H4 (cell line): ENCODE data around the gene MYZAP. TPM values are rescaled to one million over a fixed set of nuclear protein-coding genes. Genes with fewer than 3 reads are reported as not detected.

Experiments used
- DNase-seq: peaks from one replicate; pipeline ENCODE4 v3.0.0-alpha.2; 2015; ENCODE audit warnings: low spot score
- total RNA-seq: library from RNA; depleted of rRNA; stranded (reverse); fragments of >200 nt; shearing (Covaris generic); gene quantifications from 2 replicates; pipeline ENCODE4 v1.2.3, GENCODE V29; 2014

MYZAP gene
- total RNA-seq, 1 experiment from 2014 or later = 1.5 TPM

GRCh38 chr15:57562196-57562769 lies 29.4 kb upstream of the MYZAP start:
- DNase-seq = no peak

- DNase-seq = no peak
These were observed 28.3 kb upstream of the MYZAP start for GRCh38 chr15:57563416-57563815.

GRCh38 chr15:57565311-57565710 lies 26.4 kb upstream of the MYZAP start:
- DNase-seq = no peak

GRCh38 chr15:57566834-57567233 lies 24.9 kb upstream of the MYZAP start:
- peak; percentile 28 for DNase-seq

- DNase-seq = no peak
These were observed 23.8 kb upstream of the MYZAP start for GRCh38 chr15:57567891-57568290.

GRCh38 chr15:57568299-57568698 lies 23.4 kb upstream of the MYZAP start:
- no peak for DNase-seq

- DNase-seq = no peak
These were observed 21.4 kb upstream of the MYZAP start for GRCh38 chr15:57570340-57570739.

- DNase-seq = peak; percentile 22
These were observed 20.7 kb upstream of the MYZAP start for GRCh38 chr15:57570994-57571393.

- DNase-seq = no peak
These were observed 20.0 kb upstream of the MYZAP start for GRCh38 chr15:57571725-57572124.

GRCh38 chr15:57572468-57572867 lies 19.2 kb upstream of the MYZAP start:
- no peak for DNase-seq

GRCh38 chr15:57573151-57573550 lies 18.6 kb upstream of the MYZAP start:
- DNase-seq = no peak

- no peak for DNase-seq
These were observed 16.3 kb upstream of the MYZAP start for GRCh38 chr15:57575363-57575762.

GRCh38 chr15:57578288-57578900 lies 13.3 kb upstream of the MYZAP start:
- DNase-seq = no peak

GRCh38 chr15:57580428-57580827 lies 11.3 kb upstream of the MYZAP start:
- no peak for DNase-seq

GRCh38 chr15:57580866-57581265 lies 10.8 kb upstream of the MYZAP start:
- no peak for DNase-seq

GRCh38 chr15:57582090-57582489 lies 9.6 kb upstream of the MYZAP start:
- no peak for DNase-seq

- no peak for DNase-seq
These were observed 8.4 kb upstream of the MYZAP start for GRCh38 chr15:57583282-57583681.

- DNase-seq = no peak
These were observed 8.0 kb upstream of the MYZAP start for GRCh38 chr15:57583720-57584119.

- DNase-seq = no peak
These were observed 4.9 kb upstream of the MYZAP start for GRCh38 chr15:57586661-57587424.

GRCh38 chr15:57589281-57589680 lies 2.4 kb upstream of the MYZAP start:
- DNase-seq = no peak

GRCh38 chr15:57589754-57590153 lies 1.9 kb upstream of the MYZAP start:
- DNase-seq = no peak

GRCh38 chr15:57591237-57591821 lies 375 bp upstream of the MYZAP start:
- no peak for DNase-seq

GRCh38 chr15:57592426-57592825 lies 722 bp downstream of the MYZAP start:
- no peak for DNase-seq
